ENCODE results near the gene ANKS6.

DNA sequence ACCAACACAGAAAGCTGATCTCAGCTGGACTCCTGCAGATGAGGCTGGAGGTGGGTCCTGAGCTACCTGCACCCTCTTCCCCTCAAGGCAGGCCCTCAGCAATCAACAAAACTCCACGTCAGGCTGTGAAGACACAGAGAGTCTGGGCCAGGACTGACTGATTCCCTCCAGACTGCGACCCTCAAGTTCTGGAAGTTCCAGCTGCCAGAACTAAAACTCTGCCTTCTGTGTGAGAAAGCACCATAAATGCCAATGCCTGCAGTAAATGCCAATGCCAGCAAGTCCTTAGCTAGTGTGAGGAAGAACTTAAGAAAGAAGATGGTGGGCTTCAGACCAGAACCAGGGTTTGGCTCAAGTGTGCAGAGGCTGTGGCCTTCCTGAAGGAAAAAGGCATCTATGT, 45.1 kb downstream of the ANKS6 start:
- TF ChIP-seq CTCF (IDR thresholded peaks at IDR 0.05), result no peak
- TF ChIP-seq POLR2A (IDR thresholded peaks at IDR 0.05), result no peak

Data from esophagus squamous epithelium (tissue), 4 donors.